ENCODE measurements around the gene BAD.

GRCh38 chr11:64263021-64263946 is 21.2 kb downstream of the BAD start:
- no peak for TF ChIP-seq POLR2A (IDR thresholded peaks at IDR 0.05; ENCODE audit: low read depth, low read length)
- no peak for TF ChIP-seq POLR2AphosphoS5 (IDR thresholded peaks at IDR 0.05; ENCODE audit: low read depth, low read length)
- TF ChIP-seq TAF1 (IDR thresholded peaks at IDR 0.05; ENCODE audit: borderline replicate concordance, low read depth, low read length): no peak

Measured in GM12892 (cell line).